Brain microvascular endothelial cell (primary cell): ENCODE results near the gene PLD5.
"Not testable (repeated sequence)": the region's sequence is repeated elsewhere in the genome, so short reads cannot be mapped to it uniquely, and the experiment has no call there.

ENCODE experiments used
- DNase-seq: peaks from one replicate; pipeline ENCODE4 v3.0.0-alpha.2; 2020
- H3K27ac ChIP-seq: fragments of 250-450 bp; sonication (Bioruptor Pico); 2 replicates; pipeline ENCODE4 v1.5.1; 2020; ENCODE audit warnings: mild to moderate bottlenecking, moderate library complexity
- H3K27me3 ChIP-seq: fragments of 250-450 bp; sonication (Bioruptor Pico); replicated peaks from 2 replicates; pipeline ENCODE4 v1.5.1; 2020; ENCODE audit warnings: mild to moderate bottlenecking
- H3K36me3 ChIP-seq: fragments of 250-450 bp; sonication (Bioruptor Pico); replicated peaks from 2 replicates; pipeline ENCODE4 v1.5.1; 2020; ENCODE audit warnings: mild to moderate bottlenecking
- H3K4me3 ChIP-seq: 2 replicates; pipeline ENCODE4 v1.5.1; 2011; ENCODE audit warnings: low read depth, mild to moderate bottlenecking, control low read depth, low read length, moderate library complexity
- in situ Hi-C: cut with HindIII; loops from 2 replicates; pipeline ENCODE4 v1.10.0; 2017; ENCODE audit warnings: low sequenced_read_pairs, low pct_ligation_motif_present
- TF ChIP-seq, protein P1 (sequence below): IDR thresholded peaks from 2 replicates; pipeline ENCODE4 v1.5.1; 2011; ENCODE audit warnings: low read depth, mild to moderate bottlenecking, moderate library complexity, low read length, control low read depth, inconsistent platforms; ENCODE audit errors: missing control alignments

The PLD5 gene

DNA sequence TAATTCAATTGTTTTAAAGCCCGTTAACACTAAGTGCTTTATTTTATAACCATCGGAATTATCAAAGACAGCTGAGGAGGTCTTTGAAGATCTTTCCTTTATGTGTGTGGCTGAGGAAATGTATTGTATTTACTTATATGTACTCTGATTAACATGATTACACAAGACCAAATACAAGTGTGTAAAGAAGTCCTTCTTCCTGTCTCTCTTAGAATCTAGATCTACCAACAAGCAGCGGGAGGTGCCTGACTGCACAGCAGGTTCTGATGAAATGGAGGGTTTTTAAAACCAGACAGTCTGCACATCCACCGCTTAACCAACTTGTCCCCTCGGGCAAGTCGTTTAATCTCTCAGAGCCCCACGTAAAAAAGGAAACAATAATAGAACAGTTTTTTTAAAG lies 285.1 kb downstream of the PLD5 start:
- in situ Hi-C loops, result no loop called here
- H3K27me3 ChIP-seq, result no peaks in the 10 kb centered on the region
- no peaks in the 10 kb centered on the region for H3K36me3 ChIP-seq
- no peak overlapping the region for H3K27ac ChIP-seq
- TF ChIP-seq, protein P1, sequence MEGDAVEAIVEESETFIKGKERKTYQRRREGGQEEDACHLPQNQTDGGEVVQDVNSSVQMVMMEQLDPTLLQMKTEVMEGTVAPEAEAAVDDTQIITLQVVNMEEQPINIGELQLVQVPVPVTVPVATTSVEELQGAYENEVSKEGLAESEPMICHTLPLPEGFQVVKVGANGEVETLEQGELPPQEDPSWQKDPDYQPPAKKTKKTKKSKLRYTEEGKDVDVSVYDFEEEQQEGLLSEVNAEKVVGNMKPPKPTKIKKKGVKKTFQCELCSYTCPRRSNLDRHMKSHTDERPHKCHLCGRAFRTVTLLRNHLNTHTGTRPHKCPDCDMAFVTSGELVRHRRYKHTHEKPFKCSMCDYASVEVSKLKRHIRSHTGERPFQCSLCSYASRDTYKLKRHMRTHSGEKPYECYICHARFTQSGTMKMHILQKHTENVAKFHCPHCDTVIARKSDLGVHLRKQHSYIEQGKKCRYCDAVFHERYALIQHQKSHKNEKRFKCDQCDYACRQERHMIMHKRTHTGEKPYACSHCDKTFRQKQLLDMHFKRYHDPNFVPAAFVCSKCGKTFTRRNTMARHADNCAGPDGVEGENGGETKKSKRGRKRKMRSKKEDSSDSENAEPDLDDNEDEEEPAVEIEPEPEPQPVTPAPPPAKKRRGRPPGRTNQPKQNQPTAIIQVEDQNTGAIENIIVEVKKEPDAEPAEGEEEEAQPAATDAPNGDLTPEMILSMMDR, result no peak
- H3K4me3 ChIP-seq, result no peak overlapping the region
- no peak for DNase-seq

DNA sequence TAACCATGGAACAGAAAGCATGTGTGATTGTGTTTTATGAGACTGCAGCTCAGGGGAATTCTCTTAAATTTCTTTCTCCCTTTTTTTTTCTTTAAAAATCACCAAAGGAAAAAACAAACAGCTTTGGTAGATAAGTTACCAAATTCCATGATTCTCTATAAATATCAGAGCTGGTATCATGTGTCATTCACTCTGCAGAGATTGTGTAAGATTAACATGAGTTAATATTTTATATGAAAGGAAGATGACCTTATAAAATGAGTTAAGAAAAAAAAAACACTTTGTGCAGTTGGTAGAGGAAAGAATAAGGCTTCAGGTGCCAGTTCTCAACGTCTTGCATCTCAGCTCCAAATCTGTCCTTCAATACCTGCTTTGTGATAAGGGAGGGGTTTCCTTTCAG lies 287.4 kb downstream of the PLD5 start:
- no peak for DNase-seq
- Histone ChIP-seq H3K36me3 (no peaks in the 10 kb centered on the region), H3K27ac (no peak overlapping the region), H3K27me3 (no peaks in the 10 kb centered on the region), H3K4me3 (no peak overlapping the region)
- in situ Hi-C loops, result no loop called here
- TF ChIP-seq, protein P1, result no peak

DNA sequence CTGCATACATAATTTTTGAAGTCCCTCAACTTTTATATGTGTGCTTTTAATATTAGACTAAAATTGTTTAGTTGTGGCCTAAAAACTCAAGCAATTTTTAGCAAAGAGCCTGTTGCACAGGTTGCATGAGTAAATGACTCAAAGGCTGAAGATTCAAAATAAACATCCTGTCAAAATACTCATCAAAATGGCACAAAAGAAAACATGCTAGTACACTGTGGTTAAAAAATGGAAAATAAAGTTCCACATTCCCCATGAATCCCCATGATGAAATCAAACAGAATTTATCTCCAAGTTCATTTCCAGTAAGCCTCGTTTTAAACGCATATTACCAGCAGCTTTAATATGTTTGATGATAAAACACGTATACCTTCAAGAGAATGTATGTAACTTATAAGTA lies 295.5 kb downstream of the PLD5 start:
- TF ChIP-seq, protein P1, result no peak
- Histone ChIP-seq H3K36me3 (no peaks in the 10 kb centered on the region), H3K27me3 (no peaks in the 10 kb centered on the region), H3K4me3 (no peak overlapping the region), H3K27ac (no peak overlapping the region)
- in situ Hi-C loops, result no loop called here
- no peak for DNase-seq

DNA sequence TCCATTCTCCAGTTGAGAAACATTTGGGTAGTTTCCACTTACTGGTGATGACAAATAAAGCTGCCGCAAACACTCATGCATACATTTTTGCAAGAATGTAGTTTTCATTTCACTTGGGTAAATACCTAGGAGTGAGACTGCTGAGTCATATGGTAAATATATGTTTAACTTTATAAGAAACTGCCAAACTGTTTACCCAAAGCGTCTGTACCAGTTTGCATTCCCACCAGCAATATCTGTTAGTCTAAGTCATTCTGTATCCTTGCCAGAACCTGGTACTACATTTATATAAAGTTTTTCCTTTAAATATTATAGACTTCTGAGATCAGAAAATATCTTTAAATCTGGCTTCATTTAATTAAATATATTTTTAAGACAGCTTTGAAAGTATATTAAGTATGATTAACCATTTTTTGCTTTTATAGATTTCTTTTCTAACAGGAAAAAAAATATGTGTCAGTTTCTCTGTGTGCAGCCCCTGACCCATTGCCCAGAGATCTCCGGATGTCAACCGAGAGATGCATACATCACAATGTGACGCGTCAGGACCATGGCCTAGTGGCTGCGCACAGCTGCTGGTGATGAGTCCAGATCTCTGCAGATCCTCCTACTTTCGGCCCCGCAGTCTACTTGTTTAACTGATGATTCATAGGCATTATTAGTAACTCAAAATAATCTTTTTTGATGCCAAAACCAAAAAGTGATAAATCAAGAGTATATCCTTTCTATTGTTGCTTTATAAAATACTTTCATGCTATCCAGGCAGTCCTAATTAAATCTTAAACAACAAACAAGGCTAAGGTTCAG lies 298.5 kb downstream of the PLD5 start:
- no peak overlapping the region for H3K27ac ChIP-seq

DNA sequence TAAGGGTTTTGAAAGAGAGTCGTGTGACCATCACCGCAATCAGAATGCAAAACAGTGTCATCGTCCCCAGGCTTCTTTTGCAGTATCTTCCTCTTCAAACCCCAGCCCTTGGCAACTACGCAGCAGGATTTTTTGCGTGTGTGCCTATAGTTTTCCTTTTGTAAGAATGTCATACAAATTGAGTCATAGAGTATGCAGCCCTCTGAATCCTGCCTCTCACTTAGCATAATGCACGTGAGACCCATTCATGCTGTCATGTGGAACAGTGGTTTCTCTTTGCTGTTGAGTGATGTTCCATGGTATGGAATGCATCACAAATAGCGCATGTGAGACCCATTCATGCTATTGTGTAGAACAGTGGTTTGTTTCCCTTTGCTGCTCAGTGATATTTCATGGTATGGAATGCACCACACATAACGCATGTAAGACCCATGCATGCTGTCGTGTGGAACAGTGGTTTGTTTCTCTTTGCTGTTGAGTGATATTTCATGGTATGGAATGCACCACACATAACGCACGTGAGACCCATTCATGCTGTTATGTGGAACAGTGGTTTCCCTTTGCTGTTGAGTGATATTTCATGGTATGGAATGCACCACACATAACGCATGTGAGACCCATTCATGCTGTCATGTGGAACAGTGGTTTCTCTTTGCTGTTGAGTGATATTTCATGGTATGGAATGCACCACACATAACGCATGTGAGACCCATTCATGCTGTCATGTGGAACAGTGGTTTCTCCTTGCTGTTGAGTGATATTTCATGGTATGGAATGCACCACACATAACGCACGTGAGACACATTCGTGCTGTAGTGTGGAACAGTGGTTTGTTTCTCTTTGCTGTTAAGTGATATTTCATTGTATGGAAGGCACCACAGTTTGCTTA lies 299.4 kb downstream of the PLD5 start:
- H3K36me3 ChIP-seq, H3K27ac ChIP-seq, H3K27me3 ChIP-seq, H3K4me3 ChIP-seq, in situ Hi-C loops: not testable (repeated sequence)
- DNase-seq, result peak; percentile 1

More for the DNA sequence above, 298.5 kb downstream of the PLD5 start:
- Histone ChIP-seq H3K36me3 (no peaks in the 10 kb centered on the region), H3K27me3 (no peaks in the 10 kb centered on the region), H3K4me3 (no peak overlapping the region)
- peak; percentile 47 for DNase-seq
- TF ChIP-seq, protein P1, result no peak
- in situ Hi-C loops, result no loop called here

DNA sequence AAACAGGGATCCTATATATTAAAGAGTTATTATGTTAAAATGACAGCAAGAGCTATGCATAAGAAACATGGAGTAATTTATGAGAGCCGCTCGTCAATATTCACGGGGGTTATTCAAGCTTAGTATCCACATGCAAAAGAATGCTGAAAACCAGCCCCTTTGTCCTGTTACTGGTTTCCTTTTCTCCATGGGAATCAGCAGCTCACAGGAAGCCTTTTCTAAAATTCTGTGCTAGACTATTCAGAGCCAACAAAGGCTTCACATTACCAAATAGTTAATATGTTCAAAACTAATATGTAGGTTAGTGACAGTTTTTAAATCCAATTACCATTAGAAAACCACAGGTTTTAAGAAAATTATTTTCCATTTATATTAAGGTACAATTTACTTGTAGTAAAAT lies 300.0 kb downstream of the PLD5 start:
- no peaks in the 10 kb centered on the region for H3K36me3 ChIP-seq
- no peak overlapping the region for H3K4me3 ChIP-seq
- no peak for DNase-seq
- TF ChIP-seq, protein P1, result no peak
- no peaks in the 10 kb centered on the region for H3K27me3 ChIP-seq
- in situ Hi-C loops, result no loop called here
- H3K27ac ChIP-seq, result no peak overlapping the region
